KMS-11 (cell line): ENCODE measurements around the gene MICAL2.

Experiments used
- H2AFZ ChIP-seq: fragments of 200-600 bp; sonication (generic); 2 replicates; pipeline ENCODE4 v1.6.1; 2016; ENCODE audit warnings: antibody characterized with exemption, mixed run types, low read depth
- H3K27ac ChIP-seq: fragments of 200-600 bp; sonication (generic); 2 replicates; pipeline ENCODE4 v1.6.1; 2016; ENCODE audit warnings: mild to moderate bottlenecking, mixed run types
- H3K27me3 ChIP-seq: fragments of 200-600 bp; sonication (generic); 2 replicates; pipeline ENCODE4 v1.6.1; 2017; ENCODE audit warnings: mild to moderate bottlenecking, low read depth, mixed run types, moderate library complexity; ENCODE audit not compliant: insufficient read depth
- H3K36me3 ChIP-seq: fragments of 200-600 bp; sonication (generic); 2 replicates; pipeline ENCODE4 v1.6.1; 2017; ENCODE audit warnings: mild to moderate bottlenecking, mixed run types; ENCODE audit not compliant: insufficient read depth
- H3K4me1 ChIP-seq: fragments of 200-600 bp; sonication (generic); 2 replicates; pipeline ENCODE4 v1.6.1; 2016; ENCODE audit warnings: mild to moderate bottlenecking, low read depth, mixed run types; ENCODE audit not compliant: poor library complexity, severe bottlenecking
- H3K4me2 ChIP-seq: fragments of 200-600 bp; sonication (generic); 2 replicates; pipeline ENCODE4 v1.7.0; 2016; ENCODE audit warnings: mild to moderate bottlenecking, mixed run types
- H3K4me3 ChIP-seq: fragments of 200-600 bp; sonication (generic); IDR thresholded peaks from 2 replicates; pipeline ENCODE4 v1.6.1; 2017; ENCODE audit warnings: low read depth, low read length, mixed read lengths; ENCODE audit not compliant: insufficient read depth
- H3K79me2 ChIP-seq: fragments of 200-600 bp; sonication (generic); 2 replicates; pipeline ENCODE4 v1.6.1; 2016; ENCODE audit warnings: low read depth, mixed run types; ENCODE audit not compliant: insufficient read depth
- H3K9ac ChIP-seq: fragments of 200-600 bp; sonication (generic); 2 replicates; pipeline ENCODE4 v1.6.1; 2016; ENCODE audit warnings: mild to moderate bottlenecking, mixed run types
- H4K20me1 ChIP-seq: fragments of 200-600 bp; sonication (generic); 2 replicates; pipeline ENCODE4 v1.6.1; 2016; ENCODE audit warnings: mild to moderate bottlenecking, mixed run types; ENCODE audit not compliant: insufficient read depth
- CTCF ChIP-seq: fragments of 200-600 bp; sonication (generic); conservative IDR thresholded peaks from 2 replicates; pipeline ENCODE4 v1.6.1; 2017; ENCODE audit warnings: low read depth, mild to moderate bottlenecking, antibody characterized with exemption, low read length, moderate library complexity, mixed read lengths

Gene MICAL2

GRCh38 chr11:12246147-12246546 is 135.8 kb downstream of the MICAL2 start:
- Histone ChIP-seq H3K4me2 (peak overlapping the region; percentile 36), H3K36me3 (no peaks in the 10 kb centered on the region), H3K27me3 (no peaks in the 10 kb centered on the region), H3K4me3 (no peak overlapping the region), H4K20me1 (no peaks in the 10 kb centered on the region), H3K4me1 (peaks cover 70% of the 10 kb centered on the region), H2AFZ (no peak overlapping the region), H3K9ac (no peak overlapping the region), H3K79me2 (no peaks in the 10 kb centered on the region), H3K27ac (no peak overlapping the region)
- no peak for TF ChIP-seq CTCF

- no peaks in the 10 kb centered on the region for H3K36me3 ChIP-seq
- no peak overlapping the region for H3K27ac ChIP-seq
- H3K79me2 ChIP-seq: no peaks in the 10 kb centered on the region
- H3K27me3 ChIP-seq: no peaks in the 10 kb centered on the region
- no peak overlapping the region for H2AFZ ChIP-seq
- H3K4me3 ChIP-seq: no peak overlapping the region
- peaks cover 64% of the 10 kb centered on the region for H3K4me1 ChIP-seq
- no peaks in the 10 kb centered on the region for H4K20me1 ChIP-seq
- H3K4me2 ChIP-seq: no peak overlapping the region
- no peak for TF ChIP-seq CTCF
- H3K9ac ChIP-seq: no peak overlapping the region
Observed at GRCh38 chr11:12246989-12247388, 136.6 kb downstream of the MICAL2 start.

- Histone ChIP-seq H2AFZ (no peak overlapping the region), H3K9ac (no peak overlapping the region), H3K36me3 (no peaks in the 10 kb centered on the region), H3K27ac (no peak overlapping the region), H3K27me3 (no peaks in the 10 kb centered on the region), H3K4me1 (peaks cover 63% of the 10 kb centered on the region), H4K20me1 (no peaks in the 10 kb centered on the region), H3K4me2 (no peak overlapping the region), H3K4me3 (no peak overlapping the region), H3K79me2 (no peaks in the 10 kb centered on the region)
- TF ChIP-seq CTCF: no peak
Observed at GRCh38 chr11:12247543-12248254, 137.3 kb downstream of the MICAL2 start.

- Histone ChIP-seq H3K36me3 (no peaks in the 10 kb centered on the region), H3K4me3 (no peak overlapping the region), H4K20me1 (no peaks in the 10 kb centered on the region), H3K4me2 (no peak overlapping the region; the same call in 1 of the 2 replicates), H3K27me3 (no peaks in the 10 kb centered on the region), H3K27ac (no peak overlapping the region), H3K4me1 (peaks cover 57% of the 10 kb centered on the region), H2AFZ (no peak overlapping the region), H3K79me2 (no peaks in the 10 kb centered on the region), H3K9ac (no peak overlapping the region)
- no peak for TF ChIP-seq CTCF
Observed at GRCh38 chr11:12248330-12248729, 137.9 kb downstream of the MICAL2 start.
